GM10847 (cell line): Measurements from ENCODE around the gene TIMM13.

Source experiments
- POLR2A ChIP-seq: IDR thresholded peaks from 2 replicates; pipeline ENCODE4 v1.6.1; 2011; ENCODE audit not compliant: insufficient read length; ENCODE audit errors: extremely low read depth

The TIMM13 gene

DNA sequence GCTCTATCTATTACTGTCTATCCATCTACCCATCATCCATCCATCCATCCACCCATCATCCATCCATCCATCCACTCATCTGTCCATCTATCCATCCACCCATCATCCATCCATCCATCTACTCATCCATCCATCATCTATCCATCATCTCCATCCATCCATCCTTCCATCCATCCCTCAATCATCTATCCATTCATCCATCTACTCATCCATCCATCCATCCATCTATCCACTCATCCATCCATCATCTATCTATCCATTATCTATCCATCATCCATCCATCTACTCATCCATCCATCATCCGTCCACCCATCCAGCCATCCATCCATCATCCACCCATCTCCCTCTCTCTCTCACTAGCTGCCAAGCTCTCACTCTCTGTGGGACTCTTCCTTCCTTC lies 13.1 kb upstream of the TIMM13 start:
- TF ChIP-seq POLR2A, result no peak

DNA sequence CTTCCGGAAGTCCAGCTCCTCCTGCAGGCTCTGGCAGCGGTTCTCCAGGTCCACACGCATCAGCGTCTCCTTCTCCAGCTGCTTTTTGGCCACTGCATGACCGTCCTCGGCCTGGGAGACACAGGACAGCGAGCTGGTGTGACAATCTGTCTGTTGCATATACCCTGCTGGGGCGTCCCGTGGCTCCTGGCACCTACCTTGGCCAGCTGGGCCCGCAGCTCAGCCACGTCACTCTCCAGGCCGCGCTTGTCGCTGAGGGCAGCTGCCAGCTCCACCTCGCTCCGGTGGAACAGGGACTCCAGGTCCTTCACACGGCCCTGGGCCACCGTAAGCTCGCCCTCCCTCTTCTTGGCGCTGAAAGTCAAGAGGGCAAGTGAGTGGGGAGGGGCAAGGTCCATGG lies 10.8 kb upstream of the TIMM13 start:
- TF ChIP-seq POLR2A, result no peak

DNA sequence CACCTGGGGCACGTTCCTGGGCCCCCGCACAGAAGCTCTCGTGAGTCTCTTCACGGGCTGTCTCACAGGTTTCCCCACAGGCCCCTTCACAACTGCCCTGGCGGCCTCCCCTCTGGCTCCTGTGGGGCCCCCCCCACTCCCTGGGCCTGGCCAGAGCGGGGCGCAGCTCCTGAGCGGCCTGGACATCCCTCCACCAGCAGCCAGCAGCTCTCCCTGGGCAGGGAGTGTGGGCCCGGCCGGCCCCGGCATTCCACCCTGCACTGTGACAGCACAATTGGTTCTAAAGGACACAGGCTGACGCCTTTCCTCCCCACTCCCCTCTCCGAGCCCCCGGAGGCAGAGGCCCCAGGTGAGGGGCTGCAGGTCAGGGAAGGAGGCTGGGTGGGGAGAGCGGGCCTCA lies 9.5 kb upstream of the TIMM13 start:
- TF ChIP-seq POLR2A, result no peak

DNA sequence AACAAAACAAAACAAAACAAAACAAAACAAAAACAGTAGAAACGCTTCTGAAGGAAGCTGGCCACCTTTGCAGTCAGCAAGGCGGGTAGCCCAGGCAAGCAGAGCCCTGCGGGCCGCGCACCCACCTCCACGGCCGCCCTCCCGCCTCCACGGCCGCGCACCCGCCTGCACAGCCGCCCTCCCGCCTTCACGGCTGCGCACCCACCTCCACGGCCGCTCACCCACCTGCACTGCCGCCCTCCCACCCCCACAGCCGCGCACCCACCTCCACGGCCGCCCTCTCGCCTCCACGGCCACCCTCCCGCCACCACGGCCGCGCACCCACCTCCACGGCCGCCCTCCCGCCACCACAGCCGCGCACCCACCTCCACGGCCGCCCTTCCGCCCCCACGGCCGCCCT lies 9.0 kb upstream of the TIMM13 start:
- no peak for TF ChIP-seq POLR2A

DNA sequence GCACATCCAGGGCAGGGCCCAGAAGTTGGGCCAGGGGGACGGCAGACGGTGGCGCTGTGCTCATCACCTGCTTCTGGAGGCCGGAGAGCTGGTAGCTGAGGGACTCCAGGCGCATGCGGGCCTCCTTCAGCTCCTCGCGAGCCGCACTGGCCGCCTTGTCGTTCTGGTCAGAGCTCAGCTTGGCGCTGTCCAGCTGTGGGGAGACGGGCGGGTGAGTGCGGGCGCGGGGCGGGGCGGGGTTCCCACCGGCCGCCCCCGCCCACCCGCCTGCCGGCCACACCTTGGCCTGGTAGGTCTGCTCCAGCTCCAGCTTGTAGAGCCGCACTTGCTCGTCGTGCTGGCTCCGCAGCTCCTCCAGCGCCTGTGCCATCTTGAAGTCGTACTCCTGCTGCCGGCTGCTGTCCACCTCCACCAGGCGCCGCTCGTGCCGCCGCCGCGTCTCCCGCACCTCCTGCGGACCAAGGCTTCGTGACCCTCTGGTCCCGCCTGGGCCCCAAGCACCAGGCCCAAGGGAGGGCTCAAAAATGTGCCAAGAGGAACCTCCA lies 7.4 kb upstream of the TIMM13 start:
- TF ChIP-seq POLR2A, result no peak

GRCh38 chr19:2434267-2434666 lies 6.9 kb upstream of the TIMM13 start:
- no peak for TF ChIP-seq POLR2A

DNA sequence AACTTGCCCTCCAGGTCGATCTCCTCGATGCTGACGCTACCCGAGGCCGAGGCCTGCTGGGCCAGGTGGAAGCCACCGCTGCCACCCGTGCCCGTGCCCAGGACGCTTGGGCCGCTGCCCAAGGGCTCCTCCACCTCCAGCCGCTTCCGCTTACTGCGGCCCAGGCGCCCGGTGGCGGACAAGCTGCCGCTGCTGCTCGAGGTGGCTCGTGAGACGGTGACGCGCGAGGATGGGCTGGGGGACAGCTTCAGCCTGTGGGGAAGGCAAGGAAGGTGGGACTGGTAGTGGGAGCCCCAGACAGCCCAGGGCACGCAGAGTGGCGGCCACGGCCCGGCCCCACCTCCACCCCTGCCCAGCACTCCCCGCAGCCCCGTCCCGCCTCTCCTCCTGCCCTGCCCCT lies 6.5 kb upstream of the TIMM13 start:
- no peak for TF ChIP-seq POLR2A

DNA sequence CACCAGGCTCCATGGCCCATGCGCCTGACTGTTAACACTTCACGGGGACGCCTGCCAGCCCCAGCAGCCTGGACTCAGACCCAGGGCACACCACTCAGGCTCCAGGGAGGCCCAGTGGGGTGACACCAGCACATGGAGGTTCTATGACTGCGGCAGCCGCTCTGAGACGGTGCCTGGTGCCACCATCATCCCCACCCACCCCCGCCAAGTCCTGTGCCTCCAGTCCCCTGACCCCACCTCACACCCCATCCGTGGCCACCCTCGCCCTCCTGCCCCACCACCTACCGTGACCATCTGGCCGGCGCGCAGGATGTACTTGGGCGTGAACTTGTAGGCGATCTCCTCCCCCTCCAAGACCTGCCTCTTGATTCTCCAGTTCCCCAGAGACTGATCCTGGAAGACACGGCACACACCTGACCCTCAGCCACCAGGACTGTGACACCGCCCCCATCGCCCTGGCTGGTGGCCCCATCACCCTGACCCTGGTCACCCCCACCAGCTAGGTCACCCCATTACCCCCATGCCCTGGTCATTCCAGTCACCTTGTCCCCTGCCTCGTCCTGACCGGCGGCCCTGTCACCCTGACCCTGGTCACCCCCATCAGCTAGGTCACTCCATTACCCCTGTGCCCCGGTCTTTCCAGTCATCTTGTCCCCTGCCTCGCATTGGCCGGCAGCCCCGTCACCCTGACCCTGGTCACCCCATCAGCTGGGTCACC lies 4.9 kb upstream of the TIMM13 start:
- TF ChIP-seq POLR2A, result no peak

DNA sequence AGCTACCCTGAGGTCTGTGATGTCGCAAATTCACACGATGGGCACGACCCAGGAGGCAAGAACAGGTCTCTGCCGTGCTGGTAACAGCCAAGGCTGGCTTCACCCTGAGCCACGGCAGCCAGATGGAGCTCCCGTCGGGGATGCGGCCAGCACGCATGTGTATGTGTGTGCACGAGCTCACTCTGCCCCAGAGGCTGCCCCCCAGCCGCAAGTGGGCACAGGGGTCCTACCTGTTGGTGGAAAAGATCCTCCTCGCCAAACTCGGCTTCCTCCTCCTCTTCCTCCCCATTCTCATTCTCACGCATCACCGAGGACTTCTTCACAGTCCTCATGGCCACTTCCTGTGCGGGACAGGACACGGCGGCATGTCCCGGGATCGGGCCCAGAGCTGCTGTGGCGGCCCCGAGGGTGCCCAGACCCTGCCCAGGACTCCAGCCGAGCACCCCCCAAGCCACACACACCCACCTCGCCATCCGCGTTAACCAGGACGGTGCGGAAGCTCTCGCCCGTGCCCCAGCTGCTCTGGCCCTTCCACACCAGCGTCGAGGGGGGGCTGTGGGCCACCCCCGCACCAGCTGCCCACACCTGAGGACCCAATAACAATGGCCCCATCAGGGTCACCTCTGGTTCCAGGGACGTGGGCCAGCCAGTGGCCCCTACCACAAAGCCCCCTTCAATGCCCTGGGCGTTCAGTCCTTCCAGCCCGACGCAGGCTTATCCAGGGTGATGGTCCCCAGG lies 4.1 kb upstream of the TIMM13 start:
- no peak for TF ChIP-seq POLR2A

DNA sequence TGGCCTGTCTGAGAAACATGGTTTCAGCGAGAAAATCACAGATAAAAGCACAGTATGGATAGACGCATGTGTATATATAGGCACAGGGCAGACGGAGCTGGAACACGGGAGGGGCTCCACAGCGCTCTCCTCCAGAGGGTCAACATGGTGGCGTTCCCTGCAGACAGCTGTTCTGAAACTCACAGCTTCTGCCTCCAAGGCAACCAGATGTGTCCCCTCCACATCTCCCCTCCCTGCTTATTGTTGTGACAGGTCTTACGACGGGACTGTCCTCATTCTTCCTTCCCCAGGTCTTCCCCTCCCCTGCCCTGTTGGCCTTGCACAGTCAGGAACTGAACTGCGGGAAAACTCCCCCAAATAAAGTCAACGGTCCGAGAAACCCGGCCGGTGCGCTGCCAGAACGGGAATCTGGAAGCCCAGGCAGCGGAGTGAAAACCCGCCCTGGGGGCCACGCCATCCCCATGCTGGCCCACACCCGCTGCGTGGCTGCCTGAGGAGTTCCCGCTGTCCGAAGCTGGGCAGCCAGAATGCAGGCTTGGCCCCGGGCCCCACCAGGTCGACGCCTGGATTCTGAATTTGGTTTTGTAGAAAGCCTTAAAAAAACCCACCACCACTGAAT lies 2.6 kb upstream of the TIMM13 start:
- TF ChIP-seq POLR2A, result no peak

DNA sequence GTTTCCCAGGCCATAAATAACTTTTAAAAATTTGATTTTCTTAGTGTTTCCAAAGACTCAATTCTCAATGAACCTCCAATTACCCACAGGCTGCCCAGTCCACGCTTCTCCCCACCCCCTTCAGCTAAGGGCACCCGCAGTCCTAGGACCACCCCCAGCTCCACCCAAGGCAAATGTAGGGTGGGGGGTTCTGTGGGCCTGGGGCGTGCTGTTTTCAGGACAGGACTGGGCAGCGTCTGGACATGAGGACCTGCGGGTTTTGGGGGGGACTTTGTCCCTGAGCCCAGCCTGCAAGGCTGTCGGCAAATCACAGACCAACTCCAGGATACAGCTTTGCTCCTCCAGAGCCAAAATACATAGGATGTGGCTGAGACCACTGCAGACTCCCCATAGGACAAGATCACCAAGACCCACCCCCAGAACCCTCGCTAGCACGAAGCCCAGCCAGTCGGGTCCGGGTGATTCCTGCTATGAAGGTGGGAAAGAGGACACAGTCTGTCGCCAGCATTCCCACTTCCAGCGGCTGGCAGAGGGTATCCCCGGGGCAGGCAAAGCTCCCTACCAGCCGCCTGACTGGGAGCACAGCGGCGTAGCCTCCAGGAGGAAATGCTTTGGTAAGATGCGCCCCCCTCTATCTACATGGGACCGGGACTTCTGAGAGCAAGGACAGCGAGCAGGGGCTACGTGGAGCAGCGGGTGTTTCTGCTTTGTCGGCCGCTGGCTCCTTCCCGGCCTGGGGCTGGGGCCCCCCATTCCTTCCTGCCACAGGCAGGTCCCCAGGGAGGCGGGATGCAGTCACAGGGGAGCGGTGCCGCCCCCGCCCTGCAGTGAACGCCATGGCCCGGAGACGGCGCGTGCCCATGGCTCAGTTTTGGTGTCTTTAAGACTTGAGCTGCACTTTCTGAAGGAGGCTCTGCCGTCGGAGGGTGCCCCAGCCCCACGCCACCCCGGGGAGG lies 1.6 kb upstream of the TIMM13 start:
- no peak for TF ChIP-seq POLR2A

GRCh38 chr19:2428321-2428690 lies 920 bp upstream of the TIMM13 start:
- no peak for TF ChIP-seq POLR2A

GRCh38 chr19:2426611-2427428 lies 566 bp downstream of the TIMM13 start:
- TF ChIP-seq POLR2A, result no peak

- TF ChIP-seq POLR2A, result no peak
Measured at GRCh38 chr19:2425622-2426581, 1.5 kb downstream of the TIMM13 start.
